Small intestine (tissue), 7 donors: Measurements from ENCODE around the gene MTHFD1L. TPM values are rescaled to one million over a fixed set of nuclear protein-coding genes. Genes with fewer than 3 reads are reported as not detected.

Source experiments
- DNase-seq, 2 donors: peaks; one replicate each; pipeline versions ENCODE4 v3.0.0 to v3.0.0-alpha.2; 2013
- FAIRE-seq: peaks from 2 replicates; lab custom pipeline; 2012; peaks lifted over from hg19 to GRCh38; lab: Jason Lieb, UNC
- H3K27ac ChIP-seq, 3 donors: one replicate each; pipeline ENCODE4 v1.5.1; 2013; ENCODE audit warnings: low read length in 2 of 3, mild to moderate bottlenecking in 2 of 3, control low read depth in 1 of 3, inconsistent platforms in 1 of 3, low read depth in 1 of 3, moderate library complexity in 1 of 3
- H3K27me3 ChIP-seq, 3 donors: one replicate each; pipeline ENCODE4 v1.6.1; 2013; ENCODE audit warnings: low read length in 3 of 3, inconsistent platforms in 1 of 3; ENCODE audit not compliant: control insufficient read depth in 3 of 3, insufficient read depth in 3 of 3
- H3K36me3 ChIP-seq, 3 donors: one replicate each; pipeline ENCODE4 v1.6.1; 2013; ENCODE audit warnings: low read length in 3 of 3, inconsistent platforms in 1 of 3, low read depth in 1 of 3, mild to moderate bottlenecking in 1 of 3, moderate library complexity in 1 of 3; ENCODE audit not compliant: control insufficient read depth in 3 of 3, insufficient read depth in 2 of 3
- H3K4me1 ChIP-seq, 3 donors: one replicate each; pipeline ENCODE4 v1.6.1; 2013; ENCODE audit warnings: low read length in 2 of 3, inconsistent platforms in 1 of 3, low read depth in 1 of 3, mild to moderate bottlenecking in 1 of 3, moderate library complexity in 1 of 3; ENCODE audit not compliant: control insufficient read depth in 3 of 3, insufficient read depth in 2 of 3
- H3K4me3 ChIP-seq, 3 donors: one replicate each; pipeline ENCODE4 v1.5.1; 2013; ENCODE audit warnings: low read length in 3 of 3, control low read depth in 1 of 3, inconsistent platforms in 1 of 3, low read depth in 1 of 3, mild to moderate bottlenecking in 1 of 3, moderate library complexity in 1 of 3
- H3K9me3 ChIP-seq, 2 donors: one replicate each; pipeline ENCODE4 v1.6.1; 2013; ENCODE audit warnings: low read depth in 1 of 2, low read length in 1 of 2; ENCODE audit not compliant: control insufficient read depth in 2 of 2, insufficient read depth in 1 of 2
- WGBS, 3 donors: extraction: QIAGEN DNeasy Blood & Tissue Kit; methylation state at CpG; one replicate each; pipeline ENCODE4 v1.1.7; 2013; 5-methylcytosine and 5-hydroxymethylcytosine counted together
- polyA plus RNA-seq, 4 donors: library from polyadenylated mRNA; stranded (reverse) in 3 of 4; unstranded in 1 of 4; fragments of 200-250 nt in 3 of 4; fragments of 120-200 nt in 1 of 4; gene quantifications; one replicate each; pipeline versions ENCODE4 v1.2.1 to v1.2.3, GENCODE V29; 2013
- donor health status: healthy with polysubstance abuse.
- donor health status: control.
- donor health status: control.
- donor health status: Bipolar disorder and iron deficiency.
- donor health status: healthy.

The MTHFD1L gene
- polyA plus RNA-seq, 4 donors = 0.89 to 14.2 (median 4.7) TPM

GRCh38 chr6:151096255-151096612 is 230.7 kb downstream of the MTHFD1L start:
- Histone ChIP-seq H3K27me3 (no peaks in the 10 kb centered on the region), H3K9me3 (no peaks in the 10 kb centered on the region), H3K4me3 (no peak overlapping the region), H3K27ac (no peak overlapping the region), H3K4me1 (no peaks in the 10 kb centered on the region), H3K36me3 (peaks cover 0 to 11% (median 5%) of the 10 kb centered on the region in 3 donors)
- DNase-seq (no peak), FAIRE-seq (no peak)
- 74 to 83% (median 81%) methylated on average over 4 of the region's 4 CpGs for WGBS, 3 donors

DNA sequence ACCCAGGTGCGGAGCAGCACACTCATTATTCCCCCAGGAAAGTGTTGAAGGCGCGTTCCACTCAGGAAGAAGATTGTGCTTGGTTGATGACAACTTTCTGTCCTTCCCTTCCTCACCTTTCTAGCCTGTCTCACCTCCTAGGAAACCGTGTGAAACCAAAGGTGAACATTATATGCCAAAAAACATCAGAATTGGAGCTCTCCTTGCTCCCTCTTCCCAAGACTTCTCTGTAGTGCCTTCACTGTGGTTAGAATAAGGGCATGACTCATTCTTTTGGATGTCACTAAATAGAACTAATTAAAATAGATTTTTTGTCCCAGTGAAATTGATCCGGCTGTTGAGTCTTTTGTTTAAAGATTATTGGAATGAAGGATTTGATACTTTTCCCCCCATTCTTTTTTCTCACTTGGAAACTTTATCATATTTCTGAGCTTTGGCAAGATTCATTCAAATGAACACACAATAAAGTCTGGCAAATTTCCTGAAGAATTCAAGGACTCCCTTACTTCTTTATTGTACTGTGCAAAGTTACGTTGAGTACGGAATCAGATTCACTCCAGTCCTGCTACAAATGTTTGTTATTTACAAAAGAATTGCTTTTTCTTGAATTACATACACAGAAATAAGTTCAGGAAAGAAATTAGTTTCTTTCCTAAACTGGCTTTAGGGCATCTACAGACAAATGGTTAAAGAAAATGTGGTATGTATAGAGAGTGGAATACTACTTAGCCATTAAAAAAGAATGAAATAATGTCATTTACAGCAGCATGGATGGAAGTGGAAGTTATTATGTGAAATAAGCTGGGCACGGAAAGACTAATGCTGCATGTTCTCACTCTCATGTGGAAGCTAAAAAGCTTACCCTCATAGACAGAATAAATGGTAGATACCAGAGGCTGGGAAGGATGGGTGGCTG is 231.4 kb downstream of the MTHFD1L start:
- DNase-seq (no peak), FAIRE-seq (no peak)
- 95% methylated on average over 8 of the region's 8 CpGs for WGBS, 3 donors
- H3K4me1 ChIP-seq = no peaks in the 10 kb centered on the region
- H3K9me3 ChIP-seq = no peaks in the 10 kb centered on the region
- no peak overlapping the region for H3K27ac ChIP-seq
- no peak overlapping the region for H3K4me3 ChIP-seq
- H3K27me3 ChIP-seq = no peaks in the 10 kb centered on the region
- H3K36me3 ChIP-seq = peaks cover 0 to 9% (median 5%) of the 10 kb centered on the region in 3 donors

DNA sequence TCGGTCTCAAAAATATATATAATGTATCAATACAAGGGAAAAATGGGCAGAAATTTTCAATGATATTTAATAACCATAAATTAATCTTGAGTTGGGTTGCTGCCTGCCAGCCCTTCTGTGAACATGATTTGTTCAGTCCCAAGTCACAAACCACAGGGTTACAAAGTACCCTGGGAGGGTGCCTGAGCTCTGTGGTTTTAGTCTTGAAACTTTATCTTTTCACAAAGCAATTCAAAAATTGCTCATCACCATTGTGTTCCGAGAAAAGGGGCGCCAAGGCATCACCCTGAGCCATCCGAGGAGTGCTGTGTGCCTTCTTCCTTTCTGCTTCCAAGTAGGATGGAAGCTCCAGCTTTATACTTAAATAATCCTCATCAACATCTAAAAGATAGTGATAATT is 232.7 kb downstream of the MTHFD1L start:
- Histone ChIP-seq H3K4me1 (no peaks in the 10 kb centered on the region), H3K36me3 (peaks cover 0 to 9% (median 2%) of the 10 kb centered on the region in 3 donors), H3K9me3 (no peaks in the 10 kb centered on the region), H3K27ac (no peak overlapping the region), H3K27me3 (no peaks in the 10 kb centered on the region), H3K4me3 (no peak overlapping the region)
- FAIRE-seq = no peak
- 84 to 87% (median 86%) methylated on average over 4 of the region's 4 CpGs for WGBS, 3 donors
- DNase-seq = no peak

- FAIRE-seq (no peak), DNase-seq (no peak)
- Histone ChIP-seq H3K4me3 (no peak overlapping the region), H3K4me1 (no peaks in the 10 kb centered on the region), H3K27ac (no peak overlapping the region), H3K27me3 (no peaks in the 10 kb centered on the region), H3K36me3 (peaks cover 0 to 5% (median 0%) of the 10 kb centered on the region in 3 donors), H3K9me3 (no peaks in the 10 kb centered on the region)
- WGBS, 3 donors = 88 to 93% (median 88%) methylated on average over 2 of the region's 2 CpGs
These were observed 234.8 kb downstream of the MTHFD1L start for GRCh38 chr6:151100326-151100725.

GRCh38 chr6:151101161-151101815 is 235.8 kb downstream of the MTHFD1L start:
- WGBS, 3 donors = 73 to 89% (median 82%) methylated on average over 6 of the region's 6 CpGs
- Histone ChIP-seq H3K9me3 (no peaks in the 10 kb centered on the region), H3K27me3 (no peaks in the 10 kb centered on the region), H3K4me3 (no peak overlapping the region), H3K36me3 (peaks cover 0 to 5% (median 0%) of the 10 kb centered on the region in 3 donors), H3K4me1 (no peaks in the 10 kb centered on the region), H3K27ac (peak overlapping the region in 1 of 3 donors; percentile 4)
- no peak for FAIRE-seq
- no peak for DNase-seq

DNA sequence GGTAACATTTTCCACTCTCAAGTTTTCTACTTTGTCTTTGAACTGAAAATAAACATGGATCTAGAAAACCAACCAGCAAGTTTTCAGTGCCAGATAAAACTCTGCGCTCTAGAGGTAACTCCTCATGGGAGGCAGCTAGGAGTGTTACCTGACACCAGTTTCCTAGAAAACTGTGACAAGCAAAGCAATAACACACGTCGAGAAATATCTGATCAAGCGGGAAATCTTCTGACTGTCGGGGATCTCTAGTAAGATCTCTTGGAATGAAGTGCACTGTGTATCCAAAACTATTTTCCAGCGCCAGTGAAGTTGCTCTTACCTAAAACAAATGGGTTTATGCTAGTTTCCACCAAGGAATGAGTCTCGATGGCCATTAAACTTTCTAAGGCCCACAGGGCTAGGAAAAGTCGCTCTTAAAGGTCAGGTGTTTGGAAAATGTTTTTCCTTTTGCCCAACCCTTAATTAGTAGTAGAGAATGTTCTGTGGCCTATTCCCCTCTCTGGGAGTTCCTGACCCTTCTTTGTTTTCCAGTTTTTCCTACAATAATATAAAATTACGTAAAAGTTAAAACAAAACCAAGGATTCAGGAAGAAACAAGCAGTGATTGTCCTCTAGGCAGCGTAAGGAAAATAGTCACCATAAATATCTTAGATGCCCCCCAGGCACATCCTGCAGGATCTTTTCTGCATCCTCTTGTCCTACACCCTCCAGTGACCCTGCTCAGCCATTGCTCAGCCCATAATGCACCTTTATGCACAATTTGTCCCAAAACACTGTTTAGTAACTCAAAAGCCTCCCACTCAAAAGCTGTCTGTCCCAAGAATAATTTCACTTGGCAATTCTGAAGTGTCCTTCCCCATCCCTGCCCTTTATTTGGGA is 236.6 kb downstream of the MTHFD1L start:
- no peaks in the 10 kb centered on the region for H3K27me3 ChIP-seq
- H3K9me3 ChIP-seq = no peaks in the 10 kb centered on the region
- no peaks in the 10 kb centered on the region for H3K4me1 ChIP-seq
- no peak overlapping the region for H3K4me3 ChIP-seq
- H3K36me3 ChIP-seq = peaks cover 0 to 5% (median 0%) of the 10 kb centered on the region in 3 donors
- WGBS, 3 donors = 87 to 94% (median 92%) methylated on average over 10 of the region's 10 CpGs
- FAIRE-seq (no peak), DNase-seq (no peak)
- H3K27ac ChIP-seq = peak overlapping the region in 1 of 3 donors; percentile 8

DNA sequence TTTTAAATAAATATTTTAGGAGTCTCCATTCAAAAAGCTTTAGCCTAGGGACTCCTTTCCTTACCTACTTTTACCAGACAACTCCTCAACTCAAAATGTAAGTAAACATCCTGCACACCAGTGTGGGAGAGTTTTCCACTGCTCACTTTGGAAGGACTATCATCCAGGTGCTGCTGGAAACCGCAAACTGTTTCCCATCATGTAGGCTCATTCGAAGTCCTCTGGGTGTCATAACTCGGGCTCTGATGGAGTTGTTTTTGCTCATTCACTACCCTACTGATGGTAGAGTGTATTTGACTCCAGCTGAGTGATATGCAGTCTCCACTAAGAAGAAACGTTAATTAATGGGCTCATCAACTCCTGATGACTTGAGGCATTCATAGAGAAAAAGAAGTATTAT is 237.8 kb downstream of the MTHFD1L start:
- Histone ChIP-seq H3K4me1 (no peaks in the 10 kb centered on the region), H3K27ac (no peak overlapping the region), H3K27me3 (no peaks in the 10 kb centered on the region), H3K36me3 (peaks cover 0 to 5% (median 0%) of the 10 kb centered on the region in 3 donors), H3K9me3 (no peaks in the 10 kb centered on the region), H3K4me3 (no peak overlapping the region)
- 87 to 92% (median 91%) methylated on average over 4 of the region's 4 CpGs for WGBS, 3 donors
- FAIRE-seq (no peak), DNase-seq (no peak)

DNA sequence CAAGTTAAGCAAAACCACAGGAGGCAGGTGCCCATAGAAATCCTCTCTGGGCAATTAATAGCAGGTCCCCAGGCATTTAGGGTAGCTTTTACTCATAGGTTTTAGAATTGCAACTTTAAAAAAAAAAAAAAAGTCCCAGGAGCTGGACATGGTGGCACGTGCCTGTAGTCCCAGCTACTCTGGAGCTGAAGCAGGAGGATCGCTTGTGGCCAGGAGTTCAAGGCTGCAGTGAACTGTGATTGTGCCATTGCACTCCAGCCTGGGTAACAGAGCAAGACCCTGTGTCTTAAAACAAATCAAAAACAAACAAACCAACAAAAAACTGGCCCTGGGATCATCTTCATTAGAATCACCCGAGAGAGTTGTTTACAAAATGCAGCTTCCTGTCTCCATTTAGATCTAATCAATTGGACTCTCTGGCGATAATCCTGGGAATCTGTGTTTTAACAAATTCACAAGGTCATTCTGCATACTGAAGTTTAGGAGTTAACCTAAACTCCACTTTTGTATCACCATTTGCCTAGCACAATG is 242.5 kb downstream of the MTHFD1L start:
- Histone ChIP-seq H3K9me3 (no peaks in the 10 kb centered on the region), H3K4me1 (no peaks in the 10 kb centered on the region), H3K27me3 (no peaks in the 10 kb centered on the region), H3K36me3 (no peaks in the 10 kb centered on the region), H3K27ac (no peak overlapping the region), H3K4me3 (no peak overlapping the region)
- DNase-seq (no peak), FAIRE-seq (no peak)
- WGBS, 3 donors = 62 to 82% (median 72%) methylated on average over 4 of the region's 4 CpGs
